AG04449 (cell line): ENCODE measurements around the gene EPHA8.

ENCODE experiments used
- CTCF ChIA-PET: fragments of 350-600 bp; formaldehyde crosslinking; extraction: SDS; loops from one replicate; lab custom pipeline; 2021; ENCODE audit warnings: antibody characterized with exemption; lab: Yijun Ruan, JAX
- POLR2A ChIA-PET: fragments of 400-600, 350-600 bp; formaldehyde crosslinking; extraction: SDS; loops from one replicate; lab custom pipeline; 2020; ENCODE audit warnings: antibody characterized with exemption, inconsistent platforms; lab: Yijun Ruan, JAX
- DNase-seq: peaks from one replicate; pipeline ENCODE4 v3.0.0-alpha.2; 2010; ENCODE audit warnings: low read depth, low spot score
- H3K4me3 ChIP-seq: 2 replicates; pipeline ENCODE4 v1.5.1; 2011; ENCODE audit warnings: low read depth, mild to moderate bottlenecking, control low read depth, low read length
- CTCF ChIP-seq: IDR thresholded peaks from one replicate; pipeline ENCODE4 v1.5.1; 2011; ENCODE audit warnings: mild to moderate bottlenecking, moderate library complexity, low read length, control low read depth, inconsistent platforms; ENCODE audit not compliant: insufficient read depth; ENCODE audit errors: missing control alignments

Gene EPHA8

GRCh38 chr1:22527122-22527521 is 36.2 kb upstream of the EPHA8 start:
- no peak for TF ChIP-seq CTCF
- ChIA-PET CTCF (interaction anchor here (0.8 to 1.6 kb wide), 5 partner anchors 13 to 118 kb away, joined by 3 to 7 read pairs (median 4); no protein-coding TSS in a partner anchor), POLR2A (no interaction called here)
- H3K4me3 ChIP-seq: no peak overlapping the region
- DNase-seq: no peak

GRCh38 chr1:22527555-22528296 is 35.6 kb upstream of the EPHA8 start:
- ChIA-PET POLR2A (no interaction called here), CTCF (interaction anchor here (0.8 to 1.6 kb wide), 6 partner anchors 14 to 119 kb away, joined by 3 to 7 read pairs (median 4); no protein-coding TSS in a partner anchor)
- no peak for DNase-seq
- TF ChIP-seq CTCF: no peak
- H3K4me3 ChIP-seq: no peak overlapping the region

- TF ChIP-seq CTCF: no peak
- POLR2A ChIA-PET: no interaction called here
- no peak overlapping the region for H3K4me3 ChIP-seq
- DNase-seq: no peak
- CTCF ChIA-PET: interaction anchor here (1.2 to 1.6 kb wide), 3 partner anchors 114 to 118 kb away, joined by 3 to 7 read pairs (median 4); no protein-coding TSS in a partner anchor
These were observed 34.8 kb upstream of the EPHA8 start for GRCh38 chr1:22528451-22528850.

- ChIA-PET POLR2A (no interaction called here), CTCF (interaction anchor here (0.9 to 2.6 kb wide), 4 partner anchors 12 to 115 kb away, joined by 3 to 17 read pairs (median 4); no protein-coding TSS in a partner anchor)
- TF ChIP-seq CTCF: no peak
- H3K4me3 ChIP-seq: no peak overlapping the region
- no peak for DNase-seq
These were observed 33.2 kb upstream of the EPHA8 start for GRCh38 chr1:22529901-22530621.

- no peak for TF ChIP-seq CTCF
- ChIA-PET POLR2A (no interaction called here), CTCF (interaction anchor here (0.8 to 2.6 kb wide), 7 partner anchors 11 to 114 kb away, joined by 3 to 17 read pairs (median 3); no protein-coding TSS in a partner anchor)
- no peak overlapping the region for H3K4me3 ChIP-seq
- DNase-seq: no peak
These were observed 32.6 kb upstream of the EPHA8 start for GRCh38 chr1:22530715-22531114.

- CTCF ChIA-PET: interaction anchor here (0.8 to 2.6 kb wide), 7 partner anchors 10 to 115 kb away, joined by 3 to 17 read pairs (median 3); no protein-coding TSS in a partner anchor
These were observed 32.0 kb upstream of the EPHA8 start for GRCh38 chr1:22531251-22531650.

More at GRCh38 chr1:22531251-22531650, 32.0 kb upstream of the EPHA8 start:
- no peak for DNase-seq
- POLR2A ChIA-PET: no interaction called here
- H3K4me3 ChIP-seq: no peak overlapping the region
- no peak for TF ChIP-seq CTCF
